Prostate gland (tissue), 2 donors: ENCODE results near the gene MNX1. TPM values are rescaled to one million over a fixed set of nuclear protein-coding genes. Genes with fewer than 3 reads are reported as not detected.

Experiments used
- DNase-seq: peaks from one replicate; pipeline ENCODE4 v3.0.0-alpha.2; 2019; ENCODE audit warnings: low spot score
- H3K27ac ChIP-seq, 2 donors: fragments of 200-600 bp; sonication (generic); 2 replicates each; pipeline ENCODE4 v1.5.1; 2017 to 2019
- H3K27me3 ChIP-seq: fragments of 200-600 bp; sonication (generic); replicated peaks from 2 replicates; pipeline ENCODE4 v1.5.1; 2019; ENCODE audit not compliant: insufficient read depth
- H3K36me3 ChIP-seq, 2 donors: fragments of 200-600 bp; sonication (generic); 1 replicate in 1 of 2; 2 replicates in 1 of 2; pipeline versions ENCODE4 v1.5.1 to v1.8.1; 2017 to 2019
- H3K4me1 ChIP-seq: fragments of 200-600 bp; sonication (generic); replicated peaks from 2 replicates; pipeline ENCODE4 v1.5.1; 2019
- H3K4me3 ChIP-seq, 2 donors: fragments of 200-600 bp; sonication (generic); 2 replicates each; pipeline ENCODE4 v1.5.1; 2017 to 2019
- H3K9me3 ChIP-seq: fragments of 200-600 bp; sonication (generic); 2 replicates; pipeline ENCODE4 v1.5.1; 2017
- POLR2A ChIP-seq: fragments of 450-650 bp; IDR thresholded peaks from one replicate; pipeline ENCODE4 v1.6.1; 2016; ENCODE audit warnings: antibody characterized with exemption, mild to moderate bottlenecking
- POLR2AphosphoS5 ChIP-seq: sonication (generic); formaldehyde crosslinking; IDR thresholded peaks from one replicate; pipeline ENCODE4 v1.6.1; 2017; ENCODE audit warnings: antibody characterized with exemption
- WGBS: methylation state at CpG from one replicate; pipeline ENCODE4 v1.1.5; 2018; 5-methylcytosine and 5-hydroxymethylcytosine counted together
- intact Hi-C: fragments of 100-400 bp; cut with DNase I; formaldehyde crosslinking; loops from one replicate; pipeline ENCODE4 v1.14.2; 2022
- total RNA-seq, 2 donors: library from RNA; depleted of rRNA; stranded (reverse); fragments of >200 nt; gene quantifications; one replicate each; pipeline ENCODE4 v1.1.0, GENCODE V29; 2016
- TF ChIP-seq, protein P1 (sequence below), 4 experiments: fragments of 200-600 bp in 2 of 4; fragments of 450-650 bp in 2 of 4; sonication (generic) in 2 of 4; IDR thresholded peaks; 1 replicate in 3 of 4; 2 replicates in 1 of 4; pipeline ENCODE4 v1.5.1; 2016 to 2019; ENCODE audit warnings: antibody characterized with exemption in 4 of 4, mild to moderate bottlenecking in 2 of 4, moderate library complexity in 2 of 4

MNX1 gene
- total RNA-seq, 2 donors from 2014 or later = 2.2 to 2.9 TPM

DNA sequence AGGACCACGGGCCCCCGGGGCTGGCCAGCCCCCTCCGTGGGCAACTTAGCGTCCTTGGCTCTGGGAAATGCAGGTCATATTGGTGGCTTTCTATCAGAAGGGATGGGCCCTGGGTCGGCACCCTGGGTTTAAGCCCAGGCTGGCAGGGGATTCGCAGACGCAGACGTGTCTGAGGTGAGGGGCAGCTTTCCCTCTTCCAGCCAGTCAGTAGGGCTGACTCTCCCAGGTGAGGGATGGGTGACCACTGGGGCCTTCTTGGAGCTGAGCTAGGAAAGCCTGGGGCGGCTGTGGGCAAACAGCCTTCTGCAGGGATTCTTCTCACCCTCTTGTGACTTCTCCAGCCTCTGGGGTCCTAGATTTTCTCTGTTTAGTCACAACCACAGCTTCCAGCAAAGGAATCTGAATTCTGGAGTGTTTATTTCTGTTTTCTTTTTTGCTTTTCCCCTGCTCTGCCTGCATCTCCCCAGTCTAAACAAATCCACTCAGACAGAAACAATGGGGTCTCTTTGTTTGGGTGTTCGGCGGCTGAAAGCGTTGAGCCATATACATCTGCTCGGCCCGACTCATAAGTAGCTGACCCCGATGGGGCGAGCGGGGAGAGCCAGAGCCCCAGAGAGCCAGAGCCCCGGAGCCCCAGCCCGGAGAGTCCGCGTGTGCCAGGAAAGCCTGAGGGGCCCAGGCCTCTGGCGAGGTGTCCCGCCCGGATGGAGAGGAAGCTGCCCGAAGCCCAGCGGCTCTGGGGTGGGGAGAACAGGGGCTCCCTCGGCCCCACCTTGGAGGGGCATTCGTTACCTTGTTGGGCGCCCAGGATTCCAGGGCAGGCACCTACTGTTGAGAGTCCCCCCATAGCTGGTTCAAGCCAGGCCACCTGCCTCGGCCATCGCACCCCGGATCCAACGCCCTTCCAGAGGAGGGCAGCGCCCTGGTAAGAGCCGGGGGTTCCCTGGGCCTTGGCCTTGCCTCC is 2.0 kb downstream of the MNX1 start:
- no peak for DNase-seq
- Histone ChIP-seq H3K36me3 (no peaks in the 10 kb centered on the region), H3K27me3 (peaks cover 41% of the 10 kb centered on the region), H3K4me3 (no peak overlapping the region), H3K27ac (no peak overlapping the region), H3K9me3 (no peaks in the 10 kb centered on the region), H3K4me1 (no peaks in the 10 kb centered on the region)
- 43% methylated on average over 31 of the region's 35 CpGs for WGBS
- TF ChIP-seq POLR2AphosphoS5 (no peak), POLR2A (no peak)
- TF ChIP-seq, protein P1, sequence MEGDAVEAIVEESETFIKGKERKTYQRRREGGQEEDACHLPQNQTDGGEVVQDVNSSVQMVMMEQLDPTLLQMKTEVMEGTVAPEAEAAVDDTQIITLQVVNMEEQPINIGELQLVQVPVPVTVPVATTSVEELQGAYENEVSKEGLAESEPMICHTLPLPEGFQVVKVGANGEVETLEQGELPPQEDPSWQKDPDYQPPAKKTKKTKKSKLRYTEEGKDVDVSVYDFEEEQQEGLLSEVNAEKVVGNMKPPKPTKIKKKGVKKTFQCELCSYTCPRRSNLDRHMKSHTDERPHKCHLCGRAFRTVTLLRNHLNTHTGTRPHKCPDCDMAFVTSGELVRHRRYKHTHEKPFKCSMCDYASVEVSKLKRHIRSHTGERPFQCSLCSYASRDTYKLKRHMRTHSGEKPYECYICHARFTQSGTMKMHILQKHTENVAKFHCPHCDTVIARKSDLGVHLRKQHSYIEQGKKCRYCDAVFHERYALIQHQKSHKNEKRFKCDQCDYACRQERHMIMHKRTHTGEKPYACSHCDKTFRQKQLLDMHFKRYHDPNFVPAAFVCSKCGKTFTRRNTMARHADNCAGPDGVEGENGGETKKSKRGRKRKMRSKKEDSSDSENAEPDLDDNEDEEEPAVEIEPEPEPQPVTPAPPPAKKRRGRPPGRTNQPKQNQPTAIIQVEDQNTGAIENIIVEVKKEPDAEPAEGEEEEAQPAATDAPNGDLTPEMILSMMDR (IDR thresholded peaks at IDR 0.05) = no peak
- intact Hi-C loops = no loop called here

DNA sequence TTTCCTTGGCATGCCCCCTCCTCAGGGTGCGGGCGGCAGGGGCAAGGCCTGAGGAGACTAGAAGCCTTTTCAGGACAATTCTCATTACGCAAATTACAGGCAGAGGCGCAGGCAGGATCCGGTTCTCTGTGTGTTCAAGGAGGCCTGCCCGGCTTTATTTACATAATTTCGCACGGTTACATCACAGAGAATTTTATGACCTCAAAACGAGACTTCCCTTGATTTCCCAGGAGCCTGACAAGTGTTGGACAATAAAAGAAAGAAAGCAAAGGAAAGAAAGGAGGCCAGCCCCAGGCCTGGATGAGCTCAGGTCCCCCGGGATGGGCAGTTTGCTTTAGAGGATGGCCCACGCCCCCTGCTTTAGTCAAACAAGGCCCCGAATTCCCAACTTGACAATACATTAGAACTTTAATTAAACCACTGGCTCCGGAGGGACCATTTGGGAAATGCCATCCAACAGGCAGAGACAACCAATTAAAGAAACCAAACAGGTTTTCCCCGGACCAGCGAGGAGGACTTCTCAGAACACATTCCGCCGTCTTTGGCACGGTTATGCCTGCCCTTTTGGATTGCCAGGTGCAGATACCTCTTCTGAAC is 2.9 kb downstream of the MNX1 start:
- Histone ChIP-seq H3K4me3 (no peak overlapping the region), H3K36me3 (no peaks in the 10 kb centered on the region), H3K27ac (no peak overlapping the region), H3K4me1 (no peaks in the 10 kb centered on the region), H3K9me3 (no peaks in the 10 kb centered on the region), H3K27me3 (peaks cover 47% of the 10 kb centered on the region)
- intact Hi-C loops = no loop called here
- 32% methylated on average over 18 of the region's 18 CpGs for WGBS
- TF ChIP-seq POLR2AphosphoS5 (no peak), POLR2A (no peak)
- TF ChIP-seq, protein P1 (IDR thresholded peaks at IDR 0.05) = no peak
- DNase-seq = no peak

DNA sequence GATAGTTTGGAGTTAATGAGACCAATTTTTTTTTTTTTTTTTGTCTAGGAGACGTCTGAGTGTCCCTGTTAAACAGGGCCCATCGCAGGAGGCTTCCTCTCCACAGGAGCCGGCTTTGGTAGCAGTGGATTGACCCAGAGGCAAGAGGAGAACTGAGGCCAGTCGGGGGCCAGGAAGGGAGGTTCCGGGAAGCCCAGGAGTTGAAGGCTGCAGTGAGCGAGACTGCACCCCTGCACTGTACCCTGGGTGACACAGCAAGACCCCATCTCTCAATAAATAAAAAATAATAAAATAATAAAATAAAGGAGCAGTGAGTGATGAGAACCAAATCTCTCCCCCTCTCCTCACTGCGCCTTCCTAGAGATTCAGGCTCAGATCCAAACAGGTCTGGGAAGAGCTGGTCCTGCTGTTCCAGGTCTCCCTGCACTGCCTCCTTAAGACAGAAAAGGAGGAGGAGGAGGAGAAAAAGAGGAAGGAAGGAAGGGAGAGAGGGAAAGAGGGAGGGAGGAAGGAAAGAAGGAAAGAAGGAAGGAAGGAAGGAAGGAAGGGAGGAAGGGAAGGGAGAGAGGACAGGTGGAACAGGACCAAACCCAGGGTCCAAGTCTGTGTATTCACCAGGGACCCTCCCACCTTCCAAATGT is 3.5 kb downstream of the MNX1 start:
- DNase-seq = no peak
- peaks cover 50% of the 10 kb centered on the region for H3K27me3 ChIP-seq

DNA sequence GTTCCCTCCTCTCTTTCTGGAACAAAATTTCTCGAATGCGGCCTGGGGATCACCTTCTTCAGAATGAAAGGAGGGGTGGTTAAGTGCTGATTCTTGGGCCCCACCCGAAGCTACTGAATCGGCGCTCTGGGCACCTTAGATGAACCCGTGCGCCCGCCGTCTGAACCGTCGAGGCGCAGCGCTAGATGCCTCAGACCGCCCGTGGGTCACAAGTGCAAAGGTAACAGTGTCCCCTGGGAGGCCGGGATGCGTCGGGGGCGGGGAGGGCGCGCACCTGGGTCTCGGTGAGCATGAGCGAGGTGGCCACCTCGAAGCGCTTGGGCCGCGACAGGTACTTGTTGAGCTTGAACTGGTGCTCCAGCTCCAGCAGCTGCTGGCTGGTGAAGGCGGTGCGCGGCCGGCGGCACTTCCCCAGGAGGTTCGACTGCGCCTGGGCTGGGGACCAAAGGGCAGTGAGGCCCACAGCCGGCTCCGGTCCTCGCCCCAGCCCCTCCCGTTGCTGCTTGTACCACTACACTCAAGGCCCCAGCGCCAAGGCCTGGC is 4.2 kb downstream of the MNX1 start:
- Histone ChIP-seq H3K27me3 (peaks cover 47% of the 10 kb centered on the region), H3K27ac (no peak overlapping the region), H3K36me3 (no peaks in the 10 kb centered on the region), H3K4me1 (no peaks in the 10 kb centered on the region), H3K4me3 (no peak overlapping the region), H3K9me3 (no peaks in the 10 kb centered on the region)
- WGBS = 35% methylated on average over 32 of the region's 39 CpGs
- no peak for DNase-seq
- no peak for TF ChIP-seq POLR2A
- TF ChIP-seq POLR2AphosphoS5 = no peak
- TF ChIP-seq, protein P1 (IDR thresholded peaks at IDR 0.05) = no peak
- intact Hi-C loops = no loop called here

More for the DNA sequence above, 3.5 kb downstream of the MNX1 start:
- no peaks in the 10 kb centered on the region for H3K4me1 ChIP-seq
- intact Hi-C loops = no loop called here
- H3K4me3 ChIP-seq = no peak overlapping the region
- H3K27ac ChIP-seq = no peak overlapping the region
- no peaks in the 10 kb centered on the region for H3K36me3 ChIP-seq
- WGBS = 50% methylated on average over 7 of the region's 7 CpGs
- TF ChIP-seq POLR2AphosphoS5 (no peak), POLR2A (no peak)
- TF ChIP-seq, protein P1 (IDR thresholded peaks at IDR 0.05) = no peak
- H3K9me3 ChIP-seq = no peaks in the 10 kb centered on the region
